Activated CD4-positive, CD25-positive, alpha-beta regulatory T cell treated with anti-CD3 and anti-CD28 coated beads, Interleukin-2, amount 50 U/mL, for 24 hours (primary cell): ENCODE data around the gene RBCK1.

Experiments used
- ATAC-seq, 2 donors: fragments of 150-1000 bp; cut with Tn5 transposase; one replicate each; pipeline ENCODE4 v1.10.0; 2021; ENCODE audit warnings: mild to moderate bottlenecking in 1 of 2, moderate library complexity in 1 of 2

Gene RBCK1

DNA sequence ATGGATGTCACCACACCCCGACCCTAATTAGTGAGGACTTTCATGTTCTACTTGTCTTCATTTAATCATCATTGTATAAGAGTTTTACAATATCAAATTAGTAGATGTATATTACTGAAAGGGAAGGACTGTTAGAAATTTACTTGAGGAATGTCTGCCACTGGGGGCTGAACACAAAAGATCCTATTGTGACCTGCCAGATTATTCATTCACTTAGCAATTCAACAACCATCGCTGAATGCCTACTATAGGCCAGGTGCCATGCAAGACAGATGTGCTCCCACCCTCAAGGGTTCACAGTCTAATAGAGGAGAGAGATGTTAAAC, 8.0 kb upstream of the RBCK1 start:
- no peak for ATAC-seq

DNA sequence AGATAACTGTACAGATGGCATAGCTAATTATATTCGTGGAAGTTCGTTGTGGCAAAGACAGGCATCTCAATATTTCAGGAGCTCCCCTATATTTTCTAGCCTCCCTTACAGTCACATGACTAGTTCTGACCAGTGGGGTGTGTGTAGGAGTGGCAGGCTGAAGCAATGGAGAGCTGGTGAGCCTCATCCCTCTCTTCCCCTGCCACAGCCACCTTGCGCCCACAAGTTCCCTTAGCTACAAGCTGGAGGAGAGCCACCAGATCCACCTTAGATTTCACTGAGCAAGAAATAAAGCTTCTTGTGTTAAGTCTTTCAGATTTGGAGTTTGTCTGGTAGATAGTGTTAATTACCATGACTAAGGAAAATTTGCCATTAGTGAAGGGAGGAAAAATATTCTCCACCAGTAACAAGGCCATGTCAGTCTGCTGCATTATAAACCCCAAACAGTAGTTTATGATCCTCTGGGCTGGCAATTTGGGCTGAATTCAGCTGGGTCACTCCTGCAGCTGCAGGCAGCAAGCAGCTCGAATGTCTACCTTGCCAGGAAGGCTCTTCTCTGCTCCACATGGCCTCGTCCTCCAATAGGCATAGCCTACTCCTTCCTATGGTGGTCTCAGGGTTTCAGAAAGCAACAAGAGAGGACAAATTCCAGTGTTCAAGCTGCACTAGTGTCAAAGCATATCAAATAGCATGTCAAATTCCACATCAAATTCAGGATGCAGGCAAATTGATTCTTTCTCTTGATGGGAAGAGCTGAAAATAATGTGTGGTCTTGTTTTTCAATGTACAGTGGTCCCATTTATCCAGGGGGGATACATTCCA, 7.4 kb upstream of the RBCK1 start:
- ATAC-seq = peak in 1 of 2 donors; percentile 24

DNA sequence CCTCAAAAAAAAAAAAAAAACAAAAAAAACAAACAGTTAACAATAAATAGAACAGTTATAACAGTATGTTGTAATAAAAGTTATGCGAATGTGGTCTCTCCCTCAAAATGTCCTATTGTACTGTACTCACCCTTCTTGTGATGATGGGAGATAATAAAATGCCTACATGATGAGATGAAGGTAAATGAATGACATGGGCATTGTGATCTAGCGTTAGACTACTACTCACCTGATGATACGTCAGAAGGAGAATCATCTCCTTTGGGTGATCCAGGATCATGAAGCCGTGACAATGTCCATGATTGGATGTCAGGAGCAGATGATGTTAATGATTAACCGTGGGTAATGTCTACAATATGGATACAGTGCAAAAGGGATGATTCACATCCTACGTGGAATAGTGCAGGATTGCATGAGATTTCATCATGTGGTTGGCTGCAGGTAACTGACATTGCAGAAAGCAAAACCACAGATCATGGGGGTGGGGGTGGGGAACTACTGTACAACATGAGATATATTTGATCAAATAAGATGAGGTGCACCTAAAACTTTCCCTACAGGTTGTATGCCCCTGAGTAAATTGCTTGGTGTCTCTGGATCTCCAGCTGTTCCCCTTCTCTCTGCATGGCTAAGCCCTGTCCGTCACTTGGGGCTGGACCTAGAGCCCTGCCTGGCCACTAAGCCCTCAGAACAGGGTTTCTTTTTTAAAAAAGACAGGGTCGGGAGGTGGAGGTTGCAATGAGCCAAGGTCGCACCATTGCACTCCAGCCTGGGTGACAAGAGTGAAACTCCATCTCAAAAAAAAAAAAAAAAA, 6.2 kb upstream of the RBCK1 start:
- peak; percentile 17 to 43 for ATAC-seq

GRCh38 chr20:402496-402885, 5.6 kb upstream of the RBCK1 start:
- no peak for ATAC-seq

GRCh38 chr20:402898-403581, 5.1 kb upstream of the RBCK1 start:
- no peak for ATAC-seq

- ATAC-seq = no peak
Measured at GRCh38 chr20:403582-403957, 4.5 kb upstream of the RBCK1 start.

DNA sequence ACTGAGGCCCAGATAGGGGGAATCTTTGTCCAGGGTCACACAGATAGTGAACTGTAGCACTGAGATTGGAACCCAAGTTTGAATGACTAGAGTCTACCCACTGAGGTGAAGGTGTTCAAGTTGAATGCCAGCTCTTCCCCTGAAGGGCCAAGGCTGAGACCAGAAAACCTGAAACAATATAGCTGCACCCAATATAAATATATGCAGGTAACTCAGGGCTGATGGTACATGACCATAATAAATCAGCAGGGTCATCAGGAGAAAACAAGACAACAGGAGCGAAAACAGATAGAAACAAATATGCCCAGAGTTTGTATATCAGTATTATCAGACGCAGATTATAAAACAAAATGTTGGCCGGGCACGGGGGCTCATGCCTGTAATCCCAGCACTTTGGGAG, 4.0 kb upstream of the RBCK1 start:
- ATAC-seq = no peak

DNA sequence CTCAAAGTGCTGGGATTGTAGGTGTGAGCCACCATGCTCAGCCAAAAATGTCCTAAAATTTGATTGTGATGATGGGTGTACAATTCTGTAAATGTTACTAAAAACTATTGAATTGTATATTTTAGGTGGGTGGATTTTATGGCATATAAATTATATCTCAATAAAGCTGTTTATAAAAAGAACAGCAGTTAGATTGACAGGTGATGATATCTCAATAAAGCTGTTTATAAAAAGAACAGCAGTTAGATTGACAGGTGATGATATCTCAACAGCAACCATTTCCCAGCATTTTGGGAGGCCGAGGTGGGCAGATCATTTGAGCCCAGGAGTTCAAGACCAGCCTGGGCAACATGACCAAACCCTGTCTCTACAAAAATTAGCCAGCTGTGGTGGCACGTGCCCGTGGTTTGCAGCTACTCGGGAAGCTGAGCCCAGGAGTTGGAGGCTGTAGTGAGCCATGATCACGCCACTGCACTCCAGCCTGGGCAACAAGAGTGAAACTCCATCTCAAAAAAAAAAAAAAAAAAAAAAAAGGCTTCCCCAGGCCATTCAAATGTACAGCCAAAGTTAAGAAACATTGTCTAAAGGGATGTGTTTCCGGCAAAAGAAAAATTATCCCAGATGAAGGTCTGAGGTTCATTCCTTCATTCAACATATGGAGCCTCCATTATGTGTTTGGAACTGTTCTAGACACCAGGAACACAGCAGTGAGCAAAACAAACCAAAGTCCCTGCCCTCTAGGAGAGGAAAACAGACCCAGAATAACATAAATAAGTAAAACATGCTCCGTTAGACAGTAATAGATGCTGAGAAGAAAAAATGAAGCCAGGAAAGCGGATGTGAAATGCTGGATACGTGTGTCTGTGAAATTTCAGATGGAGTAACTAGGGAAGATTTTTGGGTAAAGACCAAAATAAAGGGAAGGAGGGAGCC, 1.6 kb upstream of the RBCK1 start:
- ATAC-seq = no peak

- ATAC-seq = peak; percentile 73 to 78
Measured at GRCh38 chr20:407133-407952, 756 bp upstream of the RBCK1 start.

DNA sequence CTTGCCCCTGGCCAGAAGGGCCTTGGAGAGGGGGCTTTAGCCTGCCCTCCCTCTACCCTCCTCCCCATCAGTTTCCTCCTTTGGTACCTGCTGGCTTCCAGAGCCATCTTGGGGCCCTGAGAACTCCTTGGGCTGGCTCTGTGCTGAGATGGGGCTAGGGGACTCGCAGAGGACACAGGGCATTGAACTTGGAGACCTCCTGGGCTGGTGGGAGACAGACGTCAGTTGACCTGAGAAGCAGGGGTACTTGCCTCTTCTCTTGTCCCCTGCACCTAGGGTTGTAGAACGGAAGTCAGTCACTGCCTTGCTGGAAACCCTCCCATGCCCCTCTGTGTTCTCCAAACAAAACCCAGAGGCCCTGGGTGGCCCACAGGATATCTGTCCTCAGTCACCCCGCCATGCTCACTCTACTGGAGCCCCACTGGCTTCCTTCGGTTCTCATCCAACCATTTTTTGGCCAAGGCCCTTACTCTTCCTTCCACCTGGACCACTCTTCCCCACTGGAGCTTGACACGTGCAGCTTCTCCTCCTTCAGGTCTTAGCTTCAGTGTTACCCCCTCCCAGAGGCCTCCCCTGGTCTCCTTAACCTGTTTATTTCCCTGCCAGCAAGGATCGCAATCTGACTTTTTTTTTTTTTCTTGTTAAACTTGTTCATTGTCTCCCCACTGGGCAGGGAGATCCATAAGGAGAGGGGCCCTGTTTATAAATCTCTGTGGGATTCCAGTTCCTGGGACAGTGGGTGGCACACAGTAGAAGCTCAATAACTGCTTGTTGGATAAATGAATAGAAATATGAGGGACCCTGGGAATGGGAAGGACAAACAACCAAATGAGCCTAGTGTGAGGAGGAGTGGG, 971 bp downstream of the RBCK1 start:
- peak; percentile 6 to 12 for ATAC-seq

DNA sequence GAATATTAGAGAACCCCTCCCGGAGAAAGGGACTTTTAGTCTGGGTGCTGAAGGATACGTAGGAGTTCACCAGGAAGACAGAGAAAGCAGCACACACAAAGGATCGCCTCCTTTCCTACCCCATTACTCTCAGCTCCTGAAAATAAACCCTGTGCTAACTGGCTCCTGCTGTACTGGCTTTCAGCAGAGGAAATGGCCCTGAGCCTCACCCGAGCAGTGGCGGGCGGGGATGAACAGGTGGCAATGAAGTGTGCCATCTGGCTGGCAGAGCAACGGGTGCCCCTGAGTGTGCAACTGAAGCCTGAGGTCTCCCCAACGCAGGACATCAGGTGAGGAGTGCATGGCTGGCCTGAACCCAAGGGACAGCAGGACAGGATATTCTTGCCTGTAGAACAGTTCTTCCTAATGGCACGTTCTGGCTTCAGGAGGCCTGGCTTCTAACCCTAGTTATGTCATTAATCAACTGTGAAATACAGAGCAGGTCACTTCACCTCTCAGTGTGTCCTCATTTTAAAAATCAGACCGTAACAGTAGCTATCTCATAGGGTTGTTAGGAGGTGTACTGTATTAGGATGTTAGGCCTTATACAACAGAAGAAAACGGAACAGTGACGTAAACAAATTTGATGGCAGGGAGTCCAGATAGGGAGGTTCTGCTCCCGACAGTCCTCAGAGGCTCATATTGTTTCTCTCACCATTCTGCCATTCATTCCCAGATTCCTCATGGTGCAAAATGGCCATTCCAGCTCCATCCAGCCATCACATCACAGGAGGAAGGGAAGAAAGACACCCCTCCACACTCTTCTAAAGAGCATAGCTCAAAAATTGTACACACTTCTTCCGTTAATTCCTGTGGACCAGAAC, 1.8 kb downstream of the RBCK1 start:
- ATAC-seq = no peak

DNA sequence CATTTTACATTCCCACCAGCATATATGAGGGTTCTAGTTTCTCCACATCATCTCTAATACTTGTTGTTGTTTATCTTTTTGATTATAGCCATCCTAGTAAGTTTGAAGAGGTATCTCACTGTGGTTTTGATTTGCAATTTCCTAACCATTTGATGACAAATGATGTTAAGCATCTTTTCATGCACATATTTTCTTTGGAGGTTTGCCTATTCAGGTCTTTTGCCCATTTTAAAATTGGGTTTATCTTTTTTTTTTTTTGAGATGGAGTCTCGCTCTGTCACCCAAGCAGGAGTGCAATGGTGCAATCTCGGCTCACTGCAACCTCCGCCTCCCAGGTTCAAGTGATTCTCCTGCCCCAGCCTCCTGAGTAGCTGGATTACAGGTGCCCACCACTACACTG, 4.0 kb downstream of the RBCK1 start:
- no peak for ATAC-seq

- ATAC-seq = no peak
Measured at GRCh38 chr20:414161-414560, 6.1 kb downstream of the RBCK1 start.

- ATAC-seq = no peak
Measured at GRCh38 chr20:415820-416322, 7.8 kb downstream of the RBCK1 start.

- no peak for ATAC-seq
Measured at GRCh38 chr20:416950-417800, 9.1 kb downstream of the RBCK1 start.

DNA sequence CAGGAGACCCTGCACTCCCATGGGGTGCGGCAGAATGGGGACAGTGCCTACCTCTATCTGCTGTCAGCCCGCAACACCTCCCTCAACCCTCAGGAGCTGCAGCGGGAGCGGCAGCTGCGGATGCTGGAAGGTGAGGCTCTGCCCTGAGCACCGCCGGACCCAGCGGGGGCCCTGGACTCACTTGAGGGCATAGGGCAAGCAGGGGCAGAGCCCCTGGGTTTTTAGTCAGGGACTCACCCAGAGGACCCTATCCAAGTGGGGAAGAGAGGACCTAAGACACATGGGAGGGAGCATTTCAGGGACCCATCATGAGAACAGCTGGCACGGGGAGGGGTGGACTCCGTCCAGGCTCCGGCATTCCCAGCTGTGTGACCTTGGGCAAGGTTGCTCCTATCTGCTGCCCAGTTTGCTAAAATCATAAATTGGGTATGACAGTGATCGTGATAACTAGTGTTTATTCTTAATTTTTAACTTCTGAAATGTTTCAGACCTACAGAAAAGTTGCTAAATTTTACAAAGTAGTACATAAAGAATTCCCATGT, 9.8 kb downstream of the RBCK1 start:
- ATAC-seq = no peak

DNA sequence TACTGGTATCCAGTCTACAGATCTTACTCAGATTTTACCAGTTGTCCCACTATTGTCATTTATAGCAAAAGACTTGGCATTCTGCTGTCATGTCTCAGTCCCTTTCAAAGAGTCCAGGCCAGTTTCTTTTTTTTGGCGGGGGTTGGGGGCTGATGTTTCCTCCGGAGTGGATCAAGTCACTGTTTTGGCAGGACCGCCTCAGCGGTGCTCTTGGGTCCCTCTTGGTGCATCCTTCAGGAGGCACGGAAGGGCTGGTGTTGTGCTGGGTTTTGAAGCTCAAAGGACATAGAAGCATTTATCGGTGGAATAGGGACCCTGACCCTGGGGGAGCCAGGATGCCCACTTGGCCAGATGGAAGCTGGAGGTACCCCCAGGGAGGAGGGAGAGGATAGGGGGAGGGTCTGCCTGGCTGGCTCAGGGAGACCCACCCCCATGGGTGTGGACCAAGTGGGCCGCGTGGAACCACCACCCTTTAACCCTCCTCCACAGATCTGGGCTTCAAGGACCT, 10.8 kb downstream of the RBCK1 start:
- no peak for ATAC-seq
